Renal cortical epithelial cell (primary cell): ENCODE data around the gene CALB2. TPM values are rescaled to one million over a fixed set of nuclear protein-coding genes. Genes with fewer than 3 reads are reported as not detected.

Source experiments
- DNase-seq: peaks from one replicate; pipeline ENCODE4 v3.0.0-alpha.2; 2011; ENCODE audit warnings: low read depth
- total RNA-seq: library from RNA; depleted of rRNA; stranded (reverse); fragments of >200 nt; gene quantifications from 2 replicates; pipeline ENCODE4 v1.2.3, GENCODE V29; 2014

Gene CALB2
- total RNA-seq, 1 donor from 2014 or later: not detected

GRCh38 chr16:71426069-71426879 lies 67.8 kb downstream of the CALB2 start:
- DNase-seq: peak; percentile 76

GRCh38 chr16:71426880-71427615 lies 68.5 kb downstream of the CALB2 start:
- no peak for DNase-seq

- no peak for DNase-seq
These were observed 69.9 kb downstream of the CALB2 start for GRCh38 chr16:71428385-71428784.

- DNase-seq: no peak
These were observed 70.4 kb downstream of the CALB2 start for GRCh38 chr16:71428883-71429282.

GRCh38 chr16:71429581-71429980 lies 71.1 kb downstream of the CALB2 start:
- DNase-seq: no peak

- DNase-seq: no peak
These were observed 72.2 kb downstream of the CALB2 start for GRCh38 chr16:71430744-71431143.

- DNase-seq: no peak
These were observed 72.7 kb downstream of the CALB2 start for GRCh38 chr16:71431176-71431575.

GRCh38 chr16:71431991-71432390 lies 73.5 kb downstream of the CALB2 start:
- DNase-seq: no peak

GRCh38 chr16:71432906-71433305 lies 74.4 kb downstream of the CALB2 start:
- DNase-seq: no peak

GRCh38 chr16:71436473-71436872 lies 78.0 kb downstream of the CALB2 start:
- DNase-seq: no peak

- DNase-seq: peak; percentile 24
These were observed 81.0 kb downstream of the CALB2 start for GRCh38 chr16:71439523-71439922.

Other genes starting within 250 kb of the CALB2 start
- gene HYDIN, start 128.0 kb upstream of the CALB2 start, total RNA-seq: 2.1 and 18.7 TPM in 2 replicates
- gene CMTR2, start 69.3 kb upstream of the CALB2 start, total RNA-seq: 35.5 and 53.3 TPM in 2 replicates
- not detected in 2 replicates for gene TLE7, start 83.3 kb downstream of the CALB2 start, total RNA-seq
- 5.9 and 10.5 TPM in 2 replicates for gene ZNF23, start 103.5 kb downstream of the CALB2 start, total RNA-seq
- 2.1 and 8.9 TPM in 2 replicates for gene ZNF19, start 130.6 kb downstream of the CALB2 start, total RNA-seq
- gene CHST4, start 167.7 kb downstream of the CALB2 start, total RNA-seq: not detected in 2 replicates
- gene TAT, start 218.4 kb downstream of the CALB2 start, total RNA-seq: not detected in 2 replicates